GM10266 (cell line): Measurements from ENCODE around the gene LAYN.
A peak's percentile ranks its signal among the peaks of the same experiment; 100 is the strongest.

Experiments used
- DNase-seq: peaks from one replicate; pipeline ENCODE4 v3.0.0; 2012; ENCODE audit errors: extremely low spot score
- CTCF ChIP-seq: IDR thresholded peaks from 2 replicates; pipeline ENCODE4 v1.5.1; 2012; ENCODE audit warnings: mild to moderate bottlenecking, low read depth; ENCODE audit not compliant: control insufficient read depth, insufficient read depth; ENCODE audit errors: missing control alignments

The LAYN gene

DNA sequence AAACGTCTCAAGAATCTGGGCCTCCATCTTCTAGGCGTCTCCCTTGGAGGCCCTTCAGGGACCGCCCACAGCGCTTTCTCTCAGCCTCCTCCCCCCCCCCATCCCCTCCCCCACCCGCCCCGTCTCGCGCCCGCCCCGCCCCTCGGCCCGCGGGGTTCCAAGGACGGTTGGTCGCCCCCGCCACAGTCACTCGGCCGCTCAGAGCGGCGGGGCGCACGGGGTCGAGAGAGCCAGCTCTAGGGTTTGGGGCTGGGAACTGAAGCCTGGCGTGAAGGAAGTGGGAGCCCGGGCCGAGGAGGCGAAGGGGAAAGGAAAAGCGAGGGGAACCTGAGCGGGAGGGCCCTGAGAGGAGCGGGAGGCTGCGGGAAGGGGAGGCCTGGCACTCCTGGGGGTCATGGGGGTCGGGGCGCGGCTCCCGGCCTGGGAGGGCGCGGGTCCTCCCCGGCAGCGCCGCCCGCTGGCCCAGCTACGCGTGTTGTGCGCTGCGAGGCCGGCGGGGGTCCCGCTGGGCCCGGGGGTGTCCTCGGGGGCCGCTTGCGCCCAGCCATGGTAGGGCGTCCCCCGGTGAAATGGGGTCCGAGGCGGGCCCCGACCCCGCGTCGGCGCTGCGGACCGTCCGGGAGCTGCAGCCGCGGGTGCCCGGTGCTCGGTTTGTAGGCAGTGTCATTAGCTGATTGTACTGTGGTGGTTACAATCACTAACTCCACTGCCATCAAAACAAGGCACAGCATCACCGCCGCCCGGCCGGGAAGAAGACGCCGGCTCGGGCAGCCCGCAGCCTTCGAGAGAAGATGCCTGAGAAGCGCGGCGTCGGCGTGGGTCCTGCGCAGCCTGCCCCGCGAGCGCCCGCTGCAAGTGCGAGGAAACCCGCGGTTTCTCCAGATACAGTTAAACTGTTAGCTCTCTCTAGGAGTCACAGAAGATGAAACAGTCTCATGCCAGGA lies 28.0 kb upstream of the LAYN start, which contains the start of gene BTG4:
Gene BTG4, minus strand, starts transcription at position 91 of the 944 bp plus-strand sequence. CDS start 13,610 bp downstream, outside the sequence.
- DNase-seq, result peak; percentile 31

GRCh38 chr11:111513240-111513605 lies 27.3 kb upstream of the LAYN start:
- TF ChIP-seq CTCF, result no peak

More for the DNA sequence above, 28.0 kb upstream of the LAYN start, which contains the start of gene BTG4:
- TF ChIP-seq CTCF, result no peak

GRCh38 chr11:111514216-111515031 lies 26.1 kb upstream of the LAYN start, which contains the start of gene HOATZ:
Gene HOATZ (plus strand): TSS chr11:111514778. CDS start chr11:111514785, 7 bp downstream.
- no peak for TF ChIP-seq CTCF
- DNase-seq, result no peak

More at GRCh38 chr11:111513240-111513605, 27.3 kb upstream of the LAYN start:
- DNase-seq, result no peak

DNA sequence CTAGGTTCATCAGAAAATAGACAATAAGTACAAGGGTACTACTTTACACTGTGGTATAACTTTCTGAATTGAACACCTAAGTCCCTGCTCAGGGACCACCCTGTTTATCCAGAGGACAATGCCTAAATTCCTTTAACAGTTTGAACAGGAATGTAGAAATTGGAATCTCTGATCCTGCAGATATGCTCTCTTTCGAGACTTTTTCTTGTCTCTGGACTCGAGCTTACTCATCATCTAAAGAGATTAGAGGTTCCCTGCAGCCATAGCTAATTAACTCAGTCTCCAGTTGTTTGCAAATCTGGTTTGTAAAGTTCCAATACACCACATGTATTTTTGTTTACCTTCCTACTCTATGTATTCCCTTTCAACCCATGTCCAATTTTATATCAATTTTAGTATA lies 24.9 kb upstream of the LAYN start:
- DNase-seq, result no peak
- no peak for TF ChIP-seq CTCF

GRCh38 chr11:111518668-111519067 lies 21.9 kb upstream of the LAYN start:
- no peak for DNase-seq
- TF ChIP-seq CTCF, result no peak

GRCh38 chr11:111520560-111520959 lies 20.0 kb upstream of the LAYN start:
- TF ChIP-seq CTCF, result no peak
- no peak for DNase-seq

- TF ChIP-seq CTCF, result no peak
- no peak for DNase-seq
These were observed 19.4 kb upstream of the LAYN start for GRCh38 chr11:111521135-111521534.
